ENCODE data around the gene ZNF511. TPM values are rescaled to one million over a fixed set of nuclear protein-coding genes. Genes with fewer than 3 reads are reported as not detected.
A peak's percentile ranks its signal among the peaks of the same experiment; 100 is the strongest.

ZNF511 gene
- total and polyA plus RNA-seq, 9 of the 15 experiments (the other 6 are each of a cell fraction or from before 2014, with no cell fraction given): 0.61 to 69.3 (median 40.1) TPM

GRCh38 chr10:133343558-133343957 is 34.8 kb downstream of the ZNF511 start (continued):
- TF ChIP-seq JUND (IDR thresholded peaks at IDR 0.05; ENCODE audit: borderline replicate concordance, low read depth, low read length) (peak; percentile 27; the same call in 1 of the 2 replicates), JUND (tag; IDR thresholded peaks at IDR 0.05; ENCODE audit: borderline replicate concordance, low read depth, low read length) (no peak; the same call in 2 of the 3 replicates), TAL1 (IDR thresholded peaks at IDR 0.05) (no peak), CEBPB (tag; IDR thresholded peaks at IDR 0.05) (no peak), DACH1 (IDR thresholded peaks at IDR 0.05; ENCODE audit: partially characterized antibody) (no peak), MCM2 (IDR thresholded peaks at IDR 0.05; ENCODE audit: low read depth) (no peak), POLR2H (tag; IDR thresholded peaks at IDR 0.05; ENCODE audit: low read depth) (no peak), ZBTB8A (IDR thresholded peaks at IDR 0.05; ENCODE audit: partially characterized antibody) (no peak), ZNF316 (IDR thresholded peaks at IDR 0.05) (peak; percentile 24; the same call in 1 of the 2 replicates), CHCHD3 (CRISPR knock-in tag; IDR thresholded peaks at IDR 0.05) (no peak), HEY1 (CRISPR knock-in tag; IDR thresholded peaks at IDR 0.05; ENCODE audit: borderline replicate concordance) (no peak), SIRT6 (IDR thresholded peaks at IDR 0.05; ENCODE audit: low read depth, low read length) (no peak), NONO (IDR thresholded peaks at IDR 0.05; ENCODE audit: low read depth in 2 of 2, low read length in 1 of 2) (no peak), C11orf30 (IDR thresholded peaks at IDR 0.05; ENCODE audit: low read depth) (peak; percentile 27; the same call in 1 of the 2 replicates), SPI1 (IDR thresholded peaks at IDR 0.05; ENCODE audit: borderline replicate concordance, low read depth, low read length) (no peak), CREB3L1 (IDR thresholded peaks at IDR 0.05; ENCODE audit: borderline replicate concordance, low read depth) (no peak), NFE2 (IDR thresholded peaks at IDR 0.05; ENCODE audit: low read depth) (peak; percentile 70), ARID1B (IDR thresholded peaks at IDR 0.05) (0 out of 2 replicates have a peak, but pooled peaks have one; percentile 7), RBM15 (IDR thresholded peaks at IDR 0.05; ENCODE audit: insufficient read depth, low read length) (no peak), FOXA1 (IDR thresholded peaks at IDR 0.05; ENCODE audit: borderline replicate concordance) (no peak), KDM4B (IDR thresholded peaks at IDR 0.05; ENCODE audit: borderline replicate concordance in 2 of 2, low read depth in 1 of 2) (no peak), ZNF780A (CRISPR knock-in tag; IDR thresholded peaks at IDR 0.05) (no peak), ZNF3 (CRISPR knock-in tag; IDR thresholded peaks at IDR 0.05) (no peak), ZNF133 (CRISPR knock-in tag; IDR thresholded peaks at IDR 0.05) (no peak), STAT5B (CRISPR knock-in tag; IDR thresholded peaks at IDR 0.05) (no peak), ZFX (CRISPR knock-in tag; IDR thresholded peaks at IDR 0.05) (no peak), GTF2E2 (tag; IDR thresholded peaks at IDR 0.05) (no peak)

All from K562 (cell line).